Keratinocyte (primary cell): Measurements from ENCODE around the gene TMTC2.

Experiments used
- CTCF ChIP-seq, 3 experiments: IDR thresholded peaks in 1 of 3; conservative IDR thresholded peaks in 1 of 3; optimal IDR thresholded peaks in 1 of 3; 2 replicates in 2 of 3; 3 replicates in 1 of 3; pipeline versions ENCODE3 to v1.5.1; 2011; ENCODE audit warnings: low read length in 3 of 3, mild to moderate bottlenecking in 3 of 3, moderate library complexity in 2 of 3, control low read depth in 1 of 3, inconsistent platforms in 1 of 3; ENCODE audit not compliant: insufficient read depth in 2 of 3; ENCODE audit errors: extremely low read depth in 1 of 3
- EZH2 ChIP-seq: IDR thresholded peaks from one replicate; pipeline ENCODE4 v1.6.1; 2012; ENCODE audit warnings: inconsistent platforms, mild to moderate bottlenecking, low read length, moderate library complexity

DNA sequence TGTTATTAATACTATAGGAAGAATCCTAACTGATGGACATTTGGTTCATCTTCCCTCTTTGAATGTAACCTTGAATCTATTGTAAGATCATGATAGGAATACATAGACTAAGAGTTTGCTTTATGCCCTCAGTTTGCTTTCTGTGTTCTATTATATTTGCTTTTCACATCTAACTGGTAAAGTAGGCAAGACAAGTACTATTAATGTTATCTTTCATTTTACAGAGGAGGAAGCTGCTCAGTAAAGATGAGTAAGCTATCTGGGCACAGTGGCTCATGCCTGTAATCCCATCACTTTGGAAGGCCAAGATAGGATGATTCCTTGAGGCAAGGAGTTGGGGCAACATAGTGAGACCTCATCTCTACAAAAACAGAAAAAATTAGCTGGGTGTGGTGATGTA is 103.0 kb downstream of the TMTC2 start:
- TF ChIP-seq EZH2 (no peak), CTCF (optimal IDR thresholded peaks at IDR 0.05 in 1 of 3, IDR thresholded peaks at IDR 0.05 in 1 of 3, conservative IDR thresholded peaks at IDR 0.05 in 1 of 3; ENCODE audit: extremely low read depth in 1 of 3, insufficient read depth in 2 of 3, low read length in 3 of 3) (no peak)
